Raji (cell line): ENCODE results near the gene SPDYE5.
"Not testable (repeated sequence)": the region's sequence is repeated elsewhere in the genome, so short reads cannot be mapped to it uniquely, and the experiment has no call there.

ENCODE experiments used
- POLR2A ChIP-seq: IDR thresholded peaks from 2 replicates; pipeline ENCODE4 v1.6.1; 2011; ENCODE audit warnings: low read depth, low read length, control low read depth; ENCODE audit not compliant: insufficient read depth

The SPDYE5 gene, protein sequence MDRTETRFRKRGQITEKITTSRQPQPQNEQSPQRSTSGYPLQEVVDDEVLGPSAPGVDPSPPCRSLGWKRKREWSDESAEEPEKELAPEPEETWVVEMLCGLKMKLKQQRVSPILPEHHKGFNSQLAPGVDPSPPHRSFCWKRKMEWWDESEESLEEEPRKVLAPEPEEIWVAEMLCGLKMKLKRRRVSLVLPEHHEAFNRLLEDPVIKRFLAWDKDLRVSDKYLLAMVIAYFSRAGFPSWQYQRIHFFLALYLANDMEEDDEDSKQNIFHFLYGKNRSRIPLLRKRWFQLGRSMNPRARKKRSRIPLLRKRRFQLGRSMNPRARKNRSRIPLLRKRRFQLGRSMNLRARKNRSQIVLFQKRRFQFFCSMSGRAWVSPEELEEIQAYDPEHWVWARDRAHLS

DNA sequence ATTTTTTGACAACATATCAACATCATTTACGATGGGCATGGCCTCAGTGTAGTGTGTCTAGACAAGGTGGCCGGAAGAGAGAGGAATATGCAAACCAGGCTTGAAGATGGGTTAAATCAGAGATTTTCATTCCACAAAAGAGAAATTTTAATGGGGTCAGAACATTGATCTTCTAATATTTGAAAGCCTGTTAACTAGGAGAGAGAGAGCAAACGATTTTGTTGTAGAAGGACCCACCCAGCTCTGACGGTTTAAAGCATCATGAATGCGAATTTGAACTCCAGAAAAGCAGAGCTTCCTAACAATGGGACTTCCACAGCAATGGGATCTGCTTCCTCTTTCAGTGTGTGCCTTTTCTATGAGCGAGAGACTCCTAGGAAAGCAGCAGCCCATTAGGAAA lies at the start of gene SPDYE5:
Gene SPDYE5, plus strand, starts transcription at position 301 of the 400 bp plus-strand sequence. CDS start 1,728 bp downstream, outside the sequence.
- not testable (repeated sequence) for TF ChIP-seq POLR2A

DNA sequence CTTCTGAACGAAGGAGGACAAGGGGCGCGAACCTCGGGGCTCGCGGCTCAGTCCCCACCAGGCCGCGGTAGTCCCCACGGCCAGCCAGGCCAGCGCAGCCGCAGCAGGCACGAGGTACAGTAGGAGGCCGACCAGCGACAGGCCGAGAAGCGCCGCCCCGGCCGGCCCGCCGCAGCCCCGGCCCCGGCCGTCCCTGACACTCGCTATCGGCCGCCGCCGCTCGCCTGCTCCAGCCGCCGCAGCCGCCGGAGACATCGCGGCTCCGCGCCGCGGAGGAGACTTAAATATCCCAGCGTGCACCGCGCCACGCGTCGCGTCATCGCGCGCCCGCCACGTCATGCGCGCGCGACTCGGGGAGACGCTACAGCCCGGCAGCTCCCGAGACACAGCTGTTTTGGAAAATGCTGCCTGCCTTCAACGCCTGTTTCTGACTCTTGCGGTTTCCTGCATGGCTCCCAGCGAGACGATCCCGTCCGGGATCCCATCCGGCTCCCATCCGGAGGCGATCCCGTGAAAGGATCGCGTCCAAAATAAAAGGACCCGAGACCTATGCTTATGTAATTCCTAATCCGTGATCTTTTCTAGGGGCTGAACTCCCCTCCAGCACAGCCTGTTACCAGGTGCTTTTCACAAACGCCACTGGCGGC lies 49.5 kb upstream of the SPDYE5 start:
- 0 out of 2 replicates have a peak, but pooled peaks have one; percentile 37 for TF ChIP-seq POLR2A

DNA sequence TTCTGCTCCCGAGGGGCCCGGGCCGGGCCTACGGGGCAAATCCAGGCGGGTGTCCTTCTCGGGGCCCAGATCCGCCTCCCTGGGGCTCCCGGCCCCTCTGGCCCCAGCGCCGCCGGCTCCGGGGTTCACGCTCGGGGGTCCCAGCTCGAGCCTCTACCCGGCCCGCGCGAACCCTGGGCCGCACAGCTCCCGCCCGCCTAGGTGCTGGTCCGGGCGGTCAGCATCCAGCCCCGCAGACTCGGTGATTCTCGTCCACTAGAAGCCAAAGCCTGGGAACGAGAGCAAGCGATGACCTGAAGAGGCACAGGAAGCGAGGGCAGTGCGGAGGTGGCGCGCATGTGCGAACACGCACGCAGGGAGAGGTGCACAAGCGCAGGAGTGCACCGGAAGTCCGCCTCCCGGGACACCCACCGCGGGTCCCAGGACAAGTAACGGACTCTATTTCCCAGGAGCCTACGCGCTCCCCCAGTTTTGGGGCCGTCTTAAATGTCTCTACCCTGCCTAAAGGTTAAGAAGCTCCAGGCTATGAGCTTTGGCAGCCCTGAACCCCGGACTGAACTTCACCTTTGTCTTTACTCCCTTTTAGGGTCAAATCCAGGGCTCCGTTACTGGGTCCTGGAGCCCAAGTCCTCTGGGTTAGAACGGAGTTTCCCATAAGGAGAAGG lies 6.0 kb upstream of the SPDYE5 start, which contains the start of gene POM121C:
Gene POM121C, minus strand, starts transcription at position 321 of the 665 bp plus-strand sequence. CDS start 44,803 bp downstream, outside the sequence.
- peak; percentile 91 for TF ChIP-seq POLR2A

- TF ChIP-seq POLR2A, result no peak
Observed at GRCh38 chr7:75531359-75531821, 39.3 kb downstream of the SPDYE5 start.

- no peak for TF ChIP-seq POLR2A
Observed at GRCh38 chr7:75532639-75533038, 40.5 kb downstream of the SPDYE5 start.

DNA sequence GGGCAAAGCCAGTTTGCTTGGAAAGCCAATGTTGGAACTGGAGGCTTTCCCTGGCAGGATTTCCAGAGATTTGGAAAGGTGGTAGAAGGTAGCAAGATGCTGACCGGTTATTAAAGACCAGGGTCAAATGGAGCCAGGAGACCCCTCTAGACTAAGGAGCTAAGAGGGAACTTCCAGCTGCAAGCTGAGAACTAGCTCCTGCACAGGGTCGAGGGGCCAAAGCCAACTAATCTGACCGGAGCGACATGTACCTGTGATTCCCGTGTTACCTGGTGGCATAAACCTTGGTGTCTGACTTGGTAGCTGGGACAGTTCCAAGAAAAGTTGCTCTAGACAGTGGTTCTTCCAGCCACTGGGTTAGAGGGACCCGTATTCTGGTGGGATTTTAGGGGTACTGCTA lies 41.8 kb downstream of the SPDYE5 start:
- no peak for TF ChIP-seq POLR2A

- no peak for TF ChIP-seq POLR2A
Observed at GRCh38 chr7:75534727-75535307, 42.7 kb downstream of the SPDYE5 start.

DNA sequence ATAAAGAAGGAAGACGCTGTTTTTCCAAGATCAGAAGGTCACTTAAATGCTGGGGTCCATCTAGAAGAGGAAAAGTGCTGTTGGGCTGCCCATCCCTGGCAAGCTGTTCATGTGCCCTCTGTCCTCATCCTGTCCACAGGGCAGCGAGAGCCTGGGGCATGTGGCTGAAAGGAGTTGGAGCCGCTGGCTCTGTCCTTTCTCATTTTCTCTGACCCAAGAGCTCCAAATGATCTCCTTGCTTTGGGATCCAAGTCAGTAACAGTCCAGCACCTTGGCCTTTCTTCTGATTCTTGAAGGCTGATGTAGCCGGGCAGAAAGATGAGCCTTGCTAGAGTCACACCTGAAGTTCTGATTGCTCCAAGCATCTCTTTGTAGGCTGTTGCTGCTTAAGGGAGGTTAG lies 44.4 kb downstream of the SPDYE5 start:
- no peak for TF ChIP-seq POLR2A

DNA sequence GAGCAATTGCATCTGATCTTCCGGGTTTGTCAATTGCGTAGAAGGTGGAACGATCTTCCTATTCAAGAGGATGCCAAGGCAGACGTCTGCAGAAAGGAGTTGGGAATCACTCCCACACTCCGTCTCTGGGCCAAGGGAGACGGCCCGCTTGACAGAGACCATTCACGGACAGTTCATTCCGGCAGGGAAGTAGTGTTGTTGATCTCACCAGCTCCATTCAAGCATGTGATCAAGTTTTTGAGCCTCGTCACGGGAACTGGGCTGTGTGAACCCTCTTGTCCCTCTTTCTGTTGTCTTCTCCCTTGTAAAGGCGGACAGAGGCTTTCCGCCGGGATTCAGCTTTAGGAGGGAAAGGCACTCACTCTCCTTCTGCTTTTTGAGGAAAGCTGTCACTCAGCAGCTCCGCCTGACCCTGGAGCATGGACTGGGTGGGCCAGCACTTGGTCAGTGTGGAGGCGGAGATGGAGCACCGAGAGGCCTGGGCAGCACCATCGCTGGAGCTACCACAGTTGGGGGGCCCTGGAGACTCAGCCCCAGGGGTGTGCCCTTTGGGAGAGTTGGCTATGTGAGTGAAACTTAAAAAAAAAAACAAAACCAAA lies 44.9 kb downstream of the SPDYE5 start:
- no peak for TF ChIP-seq POLR2A

DNA sequence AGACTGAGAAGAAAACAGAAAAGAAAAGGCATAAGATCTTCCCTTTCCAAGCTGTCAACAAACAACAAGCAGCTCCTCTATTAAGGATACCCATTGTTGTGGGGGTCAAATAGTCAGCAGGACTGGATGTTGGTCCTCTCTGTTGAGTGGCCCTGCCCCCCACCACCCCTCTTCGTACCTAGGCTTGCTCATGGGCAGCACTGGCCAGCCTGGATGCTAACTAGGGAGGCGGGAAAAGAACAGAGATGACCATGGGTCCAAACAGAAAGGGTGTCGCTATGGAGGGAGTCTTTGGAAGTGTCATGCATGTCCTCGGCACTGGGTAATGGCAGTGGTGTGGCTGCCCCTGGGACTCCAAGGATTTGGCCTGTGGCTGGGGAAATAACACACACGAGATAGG lies 45.6 kb downstream of the SPDYE5 start:
- no peak for TF ChIP-seq POLR2A

GRCh38 chr7:75546237-75547015 lies 54.3 kb downstream of the SPDYE5 start:
- no peak for TF ChIP-seq POLR2A
